ENCODE data around the gene TMEM39B. TPM values are rescaled to one million over a fixed set of nuclear protein-coding genes. Genes with fewer than 3 reads are reported as not detected.
A peak's percentile ranks its signal among the peaks of the same experiment; 100 is the strongest.
"Not testable (repeated sequence)": the region's sequence is repeated elsewhere in the genome, so short reads cannot be mapped to it uniquely, and the experiment has no call there.

The TMEM39B gene
- total and polyA plus RNA-seq, 4 experiments from 2014 or later = 1.1 to 19.1 (median 11.3) TPM

GRCh38 chr1:32144033-32144432 is 71.3 kb downstream of the TMEM39B start:
- no peak overlapping the region for H3K4me3 ChIP-seq (ENCODE audit: low read length in 2 of 2)
- no peaks in the 10 kb centered on the region for H3K27me3 ChIP-seq (ENCODE audit: insufficient read depth, low read length)
- no peak overlapping the region for H3K4me3 Mint-ChIP-seq
- peaks cover 35 to 69% (median 52%) of the 10 kb centered on the region in 4 donors for H3K4me1 Mint-ChIP-seq
- H3K9me3 Mint-ChIP-seq = peaks cover 0 to 17% (median 10%) of the 10 kb centered on the region in 8 donors
- no peaks in the 10 kb centered on the region for H3K27me3 Mint-ChIP-seq
- no peaks in the 10 kb centered on the region for H3K9me3 ChIP-seq (ENCODE audit: control insufficient read depth in 1 of 2, low read length in 2 of 2)
- peaks cover 19 to 22% of the 10 kb centered on the region in 2 donors for H3K36me3 Mint-ChIP-seq
- H3K36me3 ChIP-seq (ENCODE audit: insufficient read depth, low read length) = no peaks in the 10 kb centered on the region
- intact Hi-C loops (cut with micrococcal nuclease) = no loop called here
- no peak for DNase-seq
- H3K4me1 ChIP-seq (ENCODE audit: insufficient read depth, low read length) = peaks cover 20% of the 10 kb centered on the region
- ChIA-PET CTCF (ENCODE audit: partially characterized antibody) (no interaction called here), POLR2A (ENCODE audit: partially characterized antibody) (no interaction called here)
- H3K27ac ChIP-seq (ENCODE audit: low read depth, low read length) = no peak overlapping the region
- no peak overlapping the region for H3K27ac Mint-ChIP-seq

GRCh38 chr1:32147799-32148198 is 75.1 kb downstream of the TMEM39B start:
- CTCF ChIA-PET (ENCODE audit: partially characterized antibody); H3K9me3 ChIP-seq (ENCODE audit: control insufficient read depth in 1 of 2, low read length in 2 of 2); intact Hi-C loops (cut with micrococcal nuclease); H3K27me3 Mint-ChIP-seq; DNase-seq; H3K4me3 Mint-ChIP-seq; POLR2A ChIA-PET (ENCODE audit: partially characterized antibody); H3K4me3 ChIP-seq (ENCODE audit: low read length in 2 of 2); H3K27ac ChIP-seq (ENCODE audit: low read depth, low read length); H3K36me3 ChIP-seq (ENCODE audit: insufficient read depth, low read length); H3K4me1 ChIP-seq (ENCODE audit: insufficient read depth, low read length); H3K27me3 ChIP-seq (ENCODE audit: insufficient read depth, low read length): not testable (repeated sequence)
- Mint-ChIP-seq H3K4me1 (peaks cover 22 to 56% (median 43%) of the 10 kb centered on the region in 4 donors), H3K36me3 (peaks cover 22 to 24% of the 10 kb centered on the region in 2 donors), H3K9me3 (peaks cover 0 to 18% (median 11%) of the 10 kb centered on the region in 8 donors), H3K27ac (peak overlapping the region in 1 of 7 donors; percentile 47)

GRCh38 chr1:32150847-32151246 is 78.1 kb downstream of the TMEM39B start:
- no peaks in the 10 kb centered on the region for H3K4me1 ChIP-seq (ENCODE audit: insufficient read depth, low read length)
- peaks cover 24 to 29% of the 10 kb centered on the region in 2 donors for H3K36me3 Mint-ChIP-seq
- no peak for DNase-seq
- H3K27me3 Mint-ChIP-seq = no peaks in the 10 kb centered on the region
- no peaks in the 10 kb centered on the region for H3K27me3 ChIP-seq (ENCODE audit: insufficient read depth, low read length)
- H3K4me3 Mint-ChIP-seq = no peak overlapping the region
- H3K36me3 ChIP-seq (ENCODE audit: insufficient read depth, low read length) = peaks cover under 1% of the 10 kb centered on the region
- H3K27ac Mint-ChIP-seq = peak overlapping the region in 2 of 7 donors; percentile 7 to 29
- H3K4me3 ChIP-seq (ENCODE audit: low read length in 2 of 2) = no peak overlapping the region
- peaks cover 0 to 18% (median 11%) of the 10 kb centered on the region in 8 donors for H3K9me3 Mint-ChIP-seq
- POLR2A ChIA-PET (ENCODE audit: partially characterized antibody) = no interaction called here
- intact Hi-C loops (cut with micrococcal nuclease) = no loop called here
- CTCF ChIA-PET (ENCODE audit: partially characterized antibody) = interaction anchor here (0.5 to 1.1 kb wide), 2 partner anchors 66 to 171 kb away, joined by 3 to 4 read pairs; no protein-coding TSS in a partner anchor
- no peak overlapping the region for H3K27ac ChIP-seq (ENCODE audit: low read depth, low read length)
- H3K9me3 ChIP-seq (ENCODE audit: control insufficient read depth in 1 of 2, low read length in 2 of 2) = no peaks in the 10 kb centered on the region
- H3K4me1 Mint-ChIP-seq = peaks cover 10 to 30% (median 23%) of the 10 kb centered on the region in 4 donors

GRCh38 chr1:32151319-32151787 is 78.6 kb downstream of the TMEM39B start:
- Histone ChIP-seq H3K27ac (ENCODE audit: low read depth, low read length) (no peak overlapping the region), H3K36me3 (ENCODE audit: insufficient read depth, low read length) (peaks cover 6% of the 10 kb centered on the region), H3K27me3 (ENCODE audit: insufficient read depth, low read length) (no peaks in the 10 kb centered on the region), H3K9me3 (ENCODE audit: control insufficient read depth in 1 of 2, low read length in 2 of 2) (no peaks in the 10 kb centered on the region), H3K4me3 (ENCODE audit: low read length in 2 of 2) (no peak overlapping the region), H3K4me1 (ENCODE audit: insufficient read depth, low read length) (no peaks in the 10 kb centered on the region)
- Mint-ChIP-seq H3K4me3 (peak overlapping the region in 1 of 8 donors; percentile 44), H3K9me3 (peaks cover 0 to 18% (median 11%) of the 10 kb centered on the region in 8 donors), H3K4me1 (peaks cover 6 to 25% (median 18%) of the 10 kb centered on the region in 4 donors), H3K27ac (peak overlapping the region in 2 of 7 donors; percentile 7 to 27), H3K27me3 (no peaks in the 10 kb centered on the region), H3K36me3 (peaks cover 27 to 33% of the 10 kb centered on the region in 2 donors)
- POLR2A ChIA-PET (ENCODE audit: partially characterized antibody) = no interaction called here
- intact Hi-C loops (cut with micrococcal nuclease) = no loop called here
- DNase-seq = no peak
- CTCF ChIA-PET (ENCODE audit: partially characterized antibody) = interaction anchor here (0.5 to 1.1 kb wide), 3 partner anchors 65 to 563 kb away, joined by 3 to 4 read pairs (median 3); no protein-coding TSS in a partner anchor

Small RNA genes within 50 kb of the gene (microRNA-seq; reads per million reads assigned to microRNA genes)
- not detected for gene MIR5585 (ENCODE audit: borderline microRNAs expressed, borderline number of aligned reads, borderline replicate concordance)

Other genes starting within 250 kb of the TMEM39B start
- 100 to 1,000 TPM; 254 to 276 TPM for gene PTP4A2, start 134.6 kb upstream of the TMEM39B start, total RNA-seq
- gene PTP4A2, start 134.6 kb upstream of the TMEM39B start, polyA plus RNA-seq = 100 to 1,000 TPM; 401 to 529 TPM
- gene KHDRBS1, start 59.1 kb upstream of the TMEM39B start, total RNA-seq = 100 to 1,000 TPM; 114 to 122 TPM
- gene KHDRBS1, start 59.1 kb upstream of the TMEM39B start, polyA plus RNA-seq = 100 to 1,000 TPM in 1 of 2 donors, 10 to 100 TPM in 1; 70.8 to 116 TPM
- 10 to 100 TPM; 60.3 to 62.5 TPM for gene KPNA6, start 35.1 kb downstream of the TMEM39B start, total RNA-seq
- gene KPNA6, start 35.1 kb downstream of the TMEM39B start, polyA plus RNA-seq = 10 to 100 TPM; 25.4 to 25.5 TPM
- gene TXLNA, start 106.7 kb downstream of the TMEM39B start, total RNA-seq = 10 to 100 TPM; 42.6 to 43.4 TPM
- 10 to 100 TPM; 21.8 to 32.4 TPM for gene TXLNA, start 106.7 kb downstream of the TMEM39B start, polyA plus RNA-seq
- gene CCDC28B, start 127.7 kb downstream of the TMEM39B start, total RNA-seq = 1 to 10 TPM; 4.2 to 5.1 TPM
- gene CCDC28B, start 127.7 kb downstream of the TMEM39B start, polyA plus RNA-seq = 1 to 10 TPM; 8.5 to 8.6 TPM
- 1 to 10 TPM; 2.7 TPM for gene IQCC, start 132.7 kb downstream of the TMEM39B start, total RNA-seq
- 1 to 10 TPM in 1 of 2 donors, not detected in 1; 2.3 TPM for gene IQCC, start 132.7 kb downstream of the TMEM39B start, polyA plus RNA-seq
- gene DCDC2B, start 136.2 kb downstream of the TMEM39B start, total RNA-seq = not detected
- gene DCDC2B, start 136.2 kb downstream of the TMEM39B start, polyA plus RNA-seq = not detected
- gene TMEM234, start 149.4 kb downstream of the TMEM39B start, total RNA-seq = 10 to 100 TPM; 27.1 to 30.7 TPM
- gene TMEM234, start 149.4 kb downstream of the TMEM39B start, polyA plus RNA-seq = 1 to 10 TPM; 5.1 to 6.1 TPM
- 10 to 100 TPM; 78.3 to 85.3 TPM for gene EIF3I, start 149.5 kb downstream of the TMEM39B start, total RNA-seq
- gene EIF3I, start 149.5 kb downstream of the TMEM39B start, polyA plus RNA-seq = 100 to 1,000 TPM; 165 to 248 TPM
- gene FAM167B, start 174.3 kb downstream of the TMEM39B start, total RNA-seq = 1 to 10 TPM in 1 of 2 experiments, under 1 TPM in 1; 0.50 to 1.2 TPM
- not detected for gene FAM167B, start 174.3 kb downstream of the TMEM39B start, polyA plus RNA-seq
- 100 to 1,000 TPM; 431 to 436 TPM for gene LCK, start 178.3 kb downstream of the TMEM39B start, total RNA-seq
- gene LCK, start 178.3 kb downstream of the TMEM39B start, polyA plus RNA-seq = 1,000 to 10,000 TPM in 1 of 2 donors, 100 to 1,000 TPM in 1; 779 to 1,233 TPM
- gene HDAC1, start 219.1 kb downstream of the TMEM39B start, total RNA-seq = 100 to 1,000 TPM; 174 to 190 TPM
- 100 to 1,000 TPM; 169 to 185 TPM for gene HDAC1, start 219.1 kb downstream of the TMEM39B start, polyA plus RNA-seq

All from CD4-positive, alpha-beta memory T cell (primary cell).